HepG2 (cell line): ENCODE measurements around the gene TSC1. TPM values are rescaled to one million over a fixed set of nuclear protein-coding genes. Genes with fewer than 3 reads are reported as not detected.
"Not testable (repeated sequence)": the region's sequence is repeated elsewhere in the genome, so short reads cannot be mapped to it uniquely, and the experiment has no call there.

ENCODE experiments used
- ATAC-seq: fragments of 200-7000 bp; cut with Tn5 transposase; 3 replicates; pipeline ENCODE4 v1.9.1; 2020; ENCODE audit warnings: mild to moderate bottlenecking, moderate library complexity
- BruUV-seq: library from RNA; stranded (reverse); fragments of 400-500 nt; replicated peaks from 2 replicates; lab custom pipeline; 2021; lab: Mats Ljungman, UMichigan
- CTCF ChIA-PET: fragments of 300-600 bp; formaldehyde crosslinking; extraction: SDS; loops from one replicate; lab custom pipeline; 2021; ENCODE audit warnings: low total read pairs, inconsistent platforms, low intra/inter-chr PET ratio; lab: Yijun Ruan, JAX
- POLR2A ChIA-PET: fragments of 350-600 bp; sonication (Branson Sonifier 250); formaldehyde crosslinking; loops from one replicate; lab custom pipeline; 2020; ENCODE audit warnings: antibody characterized with exemption, inconsistent platforms; lab: Yijun Ruan, JAX
- DNase-seq: peaks from one replicate; pipeline ENCODE4 v3.0.0-alpha.2; 2015; ENCODE audit warnings: low spot score
- FAIRE-seq: peaks from 3 replicates; lab custom pipeline; 2011; peaks lifted over from hg19 to GRCh38; lab: Jason Lieb, UNC
- H2AFZ ChIP-seq: one replicate; pipeline ENCODE4 v1.6.1; 2011; ENCODE audit warnings: low read length, inconsistent platforms
- H3K27ac ChIP-seq: fragments of 300-600 bp; 3 replicates; pipeline ENCODE4 v1.8.0; 2011; ENCODE audit warnings: mixed run types, mild to moderate bottlenecking, mixed read lengths, low read length, inconsistent platforms; ENCODE audit not compliant: insufficient read depth; ENCODE audit errors: extremely low read length
- H3K27me3 ChIP-seq, 2 experiments: fragments of 200-600 bp in 1 of 2; 2 replicates in 1 of 2; 3 replicates in 1 of 2; pipeline versions ENCODE4 v1.6.0 to v1.8.0; 2011; ENCODE audit warnings: low read length in 2 of 2, mild to moderate bottlenecking in 2 of 2, moderate library complexity in 2 of 2, inconsistent platforms in 1 of 2; ENCODE audit not compliant: insufficient read depth in 2 of 2, control insufficient read depth in 1 of 2
- H3K36me3 ChIP-seq, 2 experiments: fragments of 200-600 bp in 1 of 2; replicated peaks in 1 of 2; 2 replicates in 1 of 2; 3 replicates in 1 of 2; pipeline versions ENCODE4 v1.5.1 to v1.8.0; 2011; ENCODE audit warnings: low read length in 2 of 2, inconsistent platforms in 1 of 2; ENCODE audit not compliant: insufficient read depth in 2 of 2, control insufficient read depth in 1 of 2
- H3K4me1 ChIP-seq: 2 replicates; pipeline ENCODE4 v1.5.1; 2012; ENCODE audit warnings: low read length, inconsistent platforms; ENCODE audit not compliant: insufficient read depth
- H3K4me2 ChIP-seq: 2 replicates; pipeline ENCODE4 v1.6.0; 2011; ENCODE audit warnings: low read depth, low read length, inconsistent platforms
- H3K4me3 ChIP-seq, 3 experiments: fragments of 200-600 bp in 1 of 3; sonication (generic), shearing (Covaris generic) in 1 of 3; replicated peaks in 1 of 3; 2 replicates each; pipeline ENCODE4 v1.5.1; 2011 to 2016; ENCODE audit warnings: low read length in 3 of 3, inconsistent platforms in 2 of 3, low read depth in 2 of 3, mild to moderate bottlenecking in 2 of 3, control low read depth in 1 of 3, mixed read lengths in 1 of 3; ENCODE audit not compliant: insufficient read depth in 1 of 3
- H3K79me2 ChIP-seq: one replicate; pipeline ENCODE4 v1.6.1; 2011; ENCODE audit warnings: low read length, inconsistent platforms; ENCODE audit not compliant: insufficient read depth
- H3K9ac ChIP-seq: 2 replicates; pipeline ENCODE4 v1.6.0; 2011; ENCODE audit warnings: mild to moderate bottlenecking, low read depth, low read length, inconsistent platforms; ENCODE audit not compliant: insufficient read depth
- H3K9me3 ChIP-seq: 2 replicates; pipeline ENCODE4 v1.5.1; 2012; ENCODE audit warnings: mild to moderate bottlenecking, low read length
- H4K20me1 ChIP-seq: 2 replicates; pipeline ENCODE4 v1.6.0; 2011; ENCODE audit warnings: inconsistent platforms, mild to moderate bottlenecking, low read length, moderate library complexity; ENCODE audit not compliant: insufficient read depth
- NFKBIZ ChIP-seq: IDR thresholded peaks from 2 replicates; pipeline ENCODE4 v1.6.1; 2018; ENCODE audit warnings: missing genetic modification reagents, missing compliant biosample characterization
- TBP ChIP-seq: sonication (generic); formaldehyde crosslinking; IDR thresholded peaks from 2 replicates; pipeline ENCODE4 v1.5.0; 2020; ENCODE audit warnings: missing genetic modification reagents
- TCF7 ChIP-seq: sonication (generic); IDR thresholded peaks from 2 replicates; pipeline ENCODE4 v1.6.1; 2016; ENCODE audit warnings: antibody characterized with exemption, low read depth
- ZNF460 ChIP-seq: sonication (generic); formaldehyde crosslinking; IDR thresholded peaks from 2 replicates; pipeline ENCODE4 v1.5.1; 2020; ENCODE audit warnings: missing genetic modification reagents, mild to moderate bottlenecking, borderline replicate concordance
- WGBS: methylation state at CpG from one replicate; pipeline ENCODE4 v1.1.6; 2017; ENCODE audit warnings: low lambda C conversion rate; 5-methylcytosine and 5-hydroxymethylcytosine counted together
- in situ Hi-C: cut with HindIII; loops from 2 replicates; pipeline ENCODE4 v1.10.0; 2017; ENCODE audit warnings: low pct_unique_long_range_greater_than_20kb; ENCODE audit not compliant: extremely low pct_ligation_motif_present
- intact Hi-C: fragments of 100-400 bp; cut with micrococcal nuclease; formaldehyde crosslinking; loops from one replicate; pipeline ENCODE4 v1.10.0; 2022; ENCODE audit not compliant: unreplicated experiment
- polyA plus RNA-seq, 8 experiments: library from polyadenylated mRNA; depleted of rRNA in 3 of 8; stranded (reverse) in 7 of 8; unstranded in 1 of 8; fragments of >200 nt; fragmentation: Illumina TruSeq in 4 of 8; extraction: Trizol in 4 of 8; gene quantifications; 2 replicates each; pipeline versions ENCODE4 v1.2.1 to v1.2.3, GENCODE V29; 2011 to 2016; ENCODE audit warnings: low read depth in 4 of 8, missing spikeins in 1 of 8, mixed read lengths in 1 of 8; ENCODE audit not compliant: insufficient read depth in 1 of 8
- total RNA-seq, 5 experiments: library from RNA; depleted of rRNA; stranded (reverse); fragments of >200 nt; fragmentation: Illumina TruSeq; extraction: Trizol; gene quantifications; 2 replicates each; pipeline ENCODE4 v1.2.3, GENCODE V29; 2016; ENCODE audit warnings: low read depth in 1 of 5
- TF ChIP-seq, protein P1 (sequence below): sonication (generic); formaldehyde crosslinking; IDR thresholded peaks from 2 replicates; pipeline ENCODE4 v1.4.0; 2020; ENCODE audit warnings: mild to moderate bottlenecking, missing genetic modification reagents, borderline replicate concordance

TSC1 gene
- total and polyA plus RNA-seq, 2 of the 13 experiments (the other 11 are each of a cell fraction or from before 2014, with no cell fraction given): 31.6 to 66.1 TPM

DNA sequence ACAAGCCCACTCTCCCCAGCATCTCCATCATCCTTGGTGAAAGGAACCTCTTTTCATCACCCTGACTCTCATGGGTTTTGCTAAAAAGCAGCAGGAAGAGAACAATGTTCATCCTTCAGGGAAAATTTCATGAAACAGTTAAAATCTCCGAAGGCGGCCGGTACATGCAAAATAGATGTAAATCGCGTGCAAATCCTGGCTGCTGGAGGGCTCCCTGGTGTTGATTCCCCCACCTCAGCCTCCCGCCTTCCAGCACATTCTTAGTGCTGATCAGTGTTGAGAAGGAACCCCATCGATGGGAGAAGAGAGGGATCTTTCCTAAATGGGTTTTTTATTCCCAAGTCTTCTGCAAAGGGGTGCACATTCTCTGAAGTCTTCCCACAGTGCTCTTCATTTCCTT is 25.4 kb upstream of the TSC1 start:
- WGBS: 4% methylated on average over 7 of the region's 7 CpGs
- Histone ChIP-seq H3K9ac (no peak overlapping the region), H3K27me3 (peaks cover 1 to 36% of the 10 kb centered on the region in 2 experiments; a peak in 3 of 5 replicates), H3K4me3 (no peak overlapping the region), H2AFZ (no peak overlapping the region), H3K9me3 (no peaks in the 10 kb centered on the region), H3K4me2 (no peak overlapping the region), H3K27ac (no peak overlapping the region), H4K20me1 (no peaks in the 10 kb centered on the region), H3K4me1 (0 out of 2 replicates have a peak, but pooled peaks cover 6% of the 10 kb centered on the region), H3K79me2 (no peaks in the 10 kb centered on the region), H3K36me3 (no peaks in the 10 kb centered on the region)
- ATAC-seq (no peak), DNase-seq (no peak), FAIRE-seq (no peak)
- no TSS peak for BruUV-seq
- no peak for TF ChIP-seq TBP (CRISPR knock-in tag)
- CTCF ChIA-PET: no interaction called here
- POLR2A ChIA-PET: no interaction called here
- in situ Hi-C loops: no loop called here
- intact Hi-C loops: loop anchor here (10.0 kb wide), 1 partner anchor 155 kb away; no protein-coding TSS in a partner anchor

DNA sequence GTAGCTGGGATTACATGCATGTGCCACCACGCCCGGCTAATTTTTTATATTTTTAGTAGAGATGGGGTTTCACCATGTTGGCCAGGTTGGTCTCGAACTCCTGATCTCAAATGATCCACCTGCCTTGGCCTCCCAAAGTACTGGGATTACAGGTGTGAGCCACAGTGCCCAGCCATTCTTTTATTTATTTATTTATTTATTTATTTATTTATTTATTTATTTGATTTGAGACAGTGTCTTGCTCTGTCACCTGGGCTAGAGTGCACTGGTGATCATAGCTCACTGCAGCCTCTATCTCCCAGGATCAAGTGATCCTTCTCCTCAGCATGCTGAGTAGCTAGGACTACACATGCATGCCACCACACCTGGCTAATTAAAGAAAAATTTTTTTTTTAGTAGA is 23.5 kb upstream of the TSC1 start:
- H3K9me3 ChIP-seq, POLR2A ChIA-PET, H3K4me1 ChIP-seq, BruUV-seq, CTCF ChIA-PET, H3K79me2 ChIP-seq, DNase-seq, H3K4me3 ChIP-seq, H2AFZ ChIP-seq, H3K4me2 ChIP-seq, H3K27ac ChIP-seq, intact Hi-C loops, FAIRE-seq, ATAC-seq, H4K20me1 ChIP-seq, H3K9ac ChIP-seq, in situ Hi-C loops, H3K36me3 ChIP-seq: not testable (repeated sequence)
- 57% methylated on average over 3 of the region's 3 CpGs for WGBS
- H3K27me3 ChIP-seq: peaks cover 1 to 34% of the 10 kb centered on the region in 2 experiments; a peak in 3 of 5 replicates

DNA sequence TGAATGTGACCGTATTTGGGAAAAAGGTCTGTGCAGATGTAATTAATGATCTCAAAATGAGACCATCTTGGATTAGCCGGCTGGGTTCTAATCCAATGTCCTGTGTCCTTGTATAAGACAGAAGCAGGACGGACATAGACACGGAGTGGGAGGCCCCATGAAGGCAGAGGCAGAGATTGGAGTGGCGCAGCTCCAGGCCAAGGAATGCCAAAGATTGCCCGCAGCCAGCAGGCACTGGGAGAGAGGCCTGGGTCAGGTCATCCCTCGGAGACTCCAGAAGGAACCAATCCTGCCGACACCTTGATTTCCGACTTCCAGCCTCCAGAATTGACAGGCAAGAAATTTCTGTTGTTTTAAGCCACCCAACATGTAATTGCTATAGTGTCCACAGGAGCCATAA is 21.1 kb upstream of the TSC1 start:
- WGBS: 23% methylated on average over 9 of the region's 9 CpGs
- H3K4me1 ChIP-seq: no peaks in the 10 kb centered on the region
- no TSS peak for BruUV-seq
- no peak for ATAC-seq
- no peak overlapping the region for H2AFZ ChIP-seq
- in situ Hi-C loops (no loop called here), intact Hi-C loops (no loop called here)
- no peak overlapping the region for H3K4me3 ChIP-seq
- peaks cover 1 to 29% of the 10 kb centered on the region in 2 experiments; a peak in 2 of 5 replicates for H3K27me3 ChIP-seq
- FAIRE-seq: no peak
- DNase-seq: no peak
- H3K36me3 ChIP-seq: no peaks in the 10 kb centered on the region
- ChIA-PET CTCF (no interaction called here), POLR2A (no interaction called here)
- no peaks in the 10 kb centered on the region for H4K20me1 ChIP-seq
- H3K4me2 ChIP-seq: no peak overlapping the region
- TF ChIP-seq TCF7 (no peak), ZNF460 (CRISPR knock-in tag) (no peak), NFKBIZ (no peak)
- TF ChIP-seq, protein P1, sequence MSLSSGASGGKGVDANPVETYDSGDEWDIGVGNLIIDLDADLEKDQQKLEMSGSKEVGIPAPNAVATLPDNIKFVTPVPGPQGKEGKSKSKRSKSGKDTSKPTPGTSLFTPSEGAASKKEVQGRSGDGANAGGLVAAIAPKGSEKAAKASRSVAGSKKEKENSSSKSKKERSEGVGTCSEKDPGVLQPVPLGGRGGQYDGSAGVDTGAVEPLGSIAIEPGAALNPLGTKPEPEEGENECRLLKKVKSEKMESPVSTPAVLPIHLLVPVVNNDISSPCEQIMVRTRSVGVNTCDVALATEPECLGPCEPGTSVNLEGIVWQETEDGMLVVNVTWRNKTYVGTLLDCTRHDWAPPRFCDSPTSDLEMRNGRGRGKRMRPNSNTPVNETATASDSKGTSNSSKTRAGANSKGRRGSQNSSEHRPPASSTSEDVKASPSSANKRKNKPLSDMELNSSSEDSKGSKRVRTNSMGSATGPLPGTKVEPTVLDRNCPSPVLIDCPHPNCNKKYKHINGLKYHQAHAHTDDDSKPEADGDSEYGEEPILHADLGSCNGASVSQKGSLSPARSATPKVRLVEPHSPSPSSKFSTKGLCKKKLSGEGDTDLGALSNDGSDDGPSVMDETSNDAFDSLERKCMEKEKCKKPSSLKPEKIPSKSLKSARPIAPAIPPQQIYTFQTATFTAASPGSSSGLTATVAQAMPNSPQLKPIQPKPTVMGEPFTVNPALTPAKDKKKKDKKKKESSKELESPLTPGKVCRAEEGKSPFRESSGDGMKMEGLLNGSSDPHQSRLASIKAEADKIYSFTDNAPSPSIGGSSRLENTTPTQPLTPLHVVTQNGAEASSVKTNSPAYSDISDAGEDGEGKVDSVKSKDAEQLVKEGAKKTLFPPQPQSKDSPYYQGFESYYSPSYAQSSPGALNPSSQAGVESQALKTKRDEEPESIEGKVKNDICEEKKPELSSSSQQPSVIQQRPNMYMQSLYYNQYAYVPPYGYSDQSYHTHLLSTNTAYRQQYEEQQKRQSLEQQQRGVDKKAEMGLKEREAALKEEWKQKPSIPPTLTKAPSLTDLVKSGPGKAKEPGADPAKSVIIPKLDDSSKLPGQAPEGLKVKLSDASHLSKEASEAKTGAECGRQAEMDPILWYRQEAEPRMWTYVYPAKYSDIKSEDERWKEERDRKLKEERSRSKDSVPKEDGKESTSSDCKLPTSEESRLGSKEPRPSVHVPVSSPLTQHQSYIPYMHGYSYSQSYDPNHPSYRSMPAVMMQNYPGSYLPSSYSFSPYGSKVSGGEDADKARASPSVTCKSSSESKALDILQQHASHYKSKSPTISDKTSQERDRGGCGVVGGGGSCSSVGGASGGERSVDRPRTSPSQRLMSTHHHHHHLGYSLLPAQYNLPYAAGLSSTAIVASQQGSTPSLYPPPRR (CRISPR knock-in tag): no peak
- no peak overlapping the region for H3K9ac ChIP-seq
- no peaks in the 10 kb centered on the region for H3K9me3 ChIP-seq
- no peaks in the 10 kb centered on the region for H3K79me2 ChIP-seq
- H3K27ac ChIP-seq: no peak overlapping the region
